Measurements from ENCODE around the gene SLAMF1.
"Not testable (repeated sequence)": the region's sequence is repeated elsewhere in the genome, so short reads cannot be mapped to it uniquely, and the experiment has no call there.

Gene SLAMF1

DNA sequence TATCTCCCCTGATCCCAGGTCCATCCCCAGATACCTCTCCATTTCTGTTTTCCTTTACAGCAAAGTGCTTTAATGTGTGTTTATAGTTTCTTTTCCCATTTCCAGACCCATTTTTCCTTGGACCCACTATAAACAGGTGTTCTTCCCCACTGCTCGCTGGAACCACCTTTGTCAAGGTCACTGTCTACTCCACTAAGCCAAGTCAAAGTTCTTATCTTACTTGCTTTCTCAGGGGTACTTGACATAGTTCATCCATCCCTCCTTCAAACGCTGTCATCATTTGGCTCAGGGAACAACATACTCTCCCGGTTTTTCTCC lies 8.3 kb downstream of the SLAMF1 start:
- DNase-seq, result no peak

DNA sequence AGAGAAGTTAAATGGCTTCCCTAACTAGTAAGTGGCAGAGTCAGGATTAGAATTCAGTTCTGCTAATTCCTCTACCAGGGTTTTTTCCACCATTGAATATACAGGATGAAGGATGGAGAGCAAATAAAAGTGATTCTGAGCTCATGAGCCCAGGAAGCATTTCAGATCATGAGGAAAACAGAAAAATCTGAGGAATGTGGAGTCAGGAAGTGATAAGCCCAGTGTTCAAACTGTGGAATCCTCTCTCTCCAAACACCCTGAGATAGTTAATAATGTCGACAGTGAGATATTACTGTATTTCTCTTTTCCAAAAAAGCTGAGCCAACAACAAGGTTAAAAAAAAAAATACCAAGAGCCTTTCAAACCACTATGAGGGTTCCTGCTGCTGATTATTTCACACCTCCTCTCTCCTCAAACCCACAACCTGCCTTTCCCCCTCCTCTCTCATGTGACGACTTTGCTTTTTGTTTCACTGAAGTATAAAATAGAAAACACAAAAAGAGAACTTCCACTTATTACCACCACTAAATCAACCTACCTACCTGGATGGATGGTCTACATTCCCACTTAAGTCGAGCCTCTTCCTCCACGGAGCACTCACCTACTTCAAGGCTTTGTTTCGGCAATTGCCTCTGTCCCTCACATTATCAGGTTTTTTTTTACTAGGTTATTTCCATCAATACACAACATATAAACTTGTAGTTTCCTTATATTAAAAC lies 8.9 kb downstream of the SLAMF1 start:
- no peak for DNase-seq

DNA sequence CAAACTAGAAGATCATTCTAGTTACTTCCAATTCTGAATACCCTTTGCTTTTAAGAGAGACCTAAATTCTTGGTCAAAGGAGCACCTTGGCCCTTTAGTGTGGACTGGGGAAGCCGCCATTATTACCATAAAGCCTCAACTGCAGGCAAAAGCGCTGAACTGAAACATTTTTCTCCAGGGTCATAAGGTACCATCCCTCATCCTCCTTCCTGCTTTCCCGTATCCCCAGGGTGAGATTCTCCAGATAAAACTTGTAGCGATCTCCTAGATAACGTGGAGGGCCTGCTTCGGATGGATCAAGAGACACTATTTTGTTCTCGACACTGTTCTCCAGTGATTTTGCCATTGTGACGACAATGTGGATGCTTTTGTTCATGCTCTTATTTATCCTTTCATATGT lies 9.8 kb downstream of the SLAMF1 start:
- DNase-seq, result no peak

DNA sequence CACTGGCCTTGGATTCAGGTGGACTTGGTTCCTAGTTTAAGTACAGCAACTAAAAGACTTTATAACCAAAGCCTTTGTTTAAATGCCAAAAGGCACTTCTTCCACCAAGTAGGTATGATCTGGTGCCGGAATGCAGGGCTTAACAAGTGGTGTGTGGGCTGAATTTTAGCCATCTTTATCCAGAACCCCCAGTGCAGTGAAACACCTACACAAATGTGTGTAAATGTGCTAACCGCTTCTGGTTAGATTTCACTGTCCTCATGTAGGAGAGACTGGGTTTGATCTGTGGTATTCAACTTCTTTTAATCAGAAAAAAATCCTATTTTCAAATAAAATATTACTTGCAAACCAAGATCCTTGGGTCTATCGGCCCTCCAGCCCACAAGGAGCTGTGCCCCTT lies 10.3 kb downstream of the SLAMF1 start:
- no peak for DNase-seq

DNA sequence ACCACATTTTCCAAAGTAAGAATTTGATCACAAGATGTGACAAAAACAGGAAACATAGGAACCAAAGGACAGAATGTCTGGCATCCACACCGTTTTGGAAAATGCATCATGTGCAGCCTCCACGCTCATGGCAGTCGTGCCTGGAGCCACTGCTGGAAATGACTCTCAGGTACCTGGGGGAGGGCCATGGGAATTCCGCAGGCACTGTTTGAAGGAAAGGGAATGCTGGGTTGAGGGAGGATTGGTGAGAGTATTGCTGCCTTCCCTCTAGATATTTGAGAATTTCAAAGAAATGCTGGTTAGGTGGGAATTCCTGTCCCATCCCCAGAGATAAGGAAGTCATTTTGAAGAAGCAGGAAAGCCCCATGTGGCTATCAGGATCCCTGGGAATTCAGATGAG lies 10.8 kb downstream of the SLAMF1 start:
- no peak for DNase-seq

DNA sequence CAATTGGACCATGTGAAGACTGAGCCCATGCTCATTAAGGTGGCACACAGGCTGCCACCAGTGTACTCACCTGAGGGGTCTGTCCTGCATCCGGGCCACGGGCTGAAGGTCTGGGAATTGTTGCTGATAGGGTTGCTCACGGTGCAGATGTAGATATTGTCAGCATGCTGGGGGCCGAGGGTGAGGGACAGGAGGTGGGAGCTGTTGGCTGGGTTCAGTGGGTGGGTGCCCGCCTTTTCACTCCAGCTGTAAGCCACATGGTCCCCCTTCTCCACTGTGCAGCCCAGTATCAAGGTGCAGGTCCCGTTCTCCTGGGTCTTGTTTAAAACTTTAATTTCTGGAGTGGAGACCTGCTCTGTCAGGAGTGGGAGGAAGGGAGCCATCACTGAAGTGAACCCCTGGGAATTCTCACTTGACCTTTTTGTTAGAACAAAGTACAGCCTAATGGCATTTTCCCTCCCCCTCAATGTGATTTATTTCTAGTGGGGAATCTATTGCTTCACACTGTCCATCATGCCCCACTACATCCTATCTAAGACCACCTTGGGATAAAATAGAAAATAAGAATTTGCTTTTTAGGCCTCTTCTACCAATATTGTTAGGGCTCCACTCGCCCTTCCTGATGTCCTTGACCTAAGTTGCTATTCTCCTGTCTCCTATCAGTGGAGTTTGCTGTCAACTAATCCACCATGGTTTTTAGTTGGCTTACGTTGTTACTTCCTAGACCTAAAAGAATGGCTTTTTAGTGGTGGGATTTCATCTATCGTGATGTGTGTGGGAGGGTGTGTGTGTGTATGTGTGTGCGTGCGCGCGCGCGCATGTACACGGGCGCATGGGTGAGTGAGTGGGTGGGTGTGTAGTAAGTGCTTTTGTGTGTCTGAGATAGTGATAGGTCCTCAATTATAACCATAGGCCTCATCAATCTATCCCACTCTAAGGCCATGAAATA lies 12.0 kb downstream of the SLAMF1 start:
- DNase-seq, result no peak

DNA sequence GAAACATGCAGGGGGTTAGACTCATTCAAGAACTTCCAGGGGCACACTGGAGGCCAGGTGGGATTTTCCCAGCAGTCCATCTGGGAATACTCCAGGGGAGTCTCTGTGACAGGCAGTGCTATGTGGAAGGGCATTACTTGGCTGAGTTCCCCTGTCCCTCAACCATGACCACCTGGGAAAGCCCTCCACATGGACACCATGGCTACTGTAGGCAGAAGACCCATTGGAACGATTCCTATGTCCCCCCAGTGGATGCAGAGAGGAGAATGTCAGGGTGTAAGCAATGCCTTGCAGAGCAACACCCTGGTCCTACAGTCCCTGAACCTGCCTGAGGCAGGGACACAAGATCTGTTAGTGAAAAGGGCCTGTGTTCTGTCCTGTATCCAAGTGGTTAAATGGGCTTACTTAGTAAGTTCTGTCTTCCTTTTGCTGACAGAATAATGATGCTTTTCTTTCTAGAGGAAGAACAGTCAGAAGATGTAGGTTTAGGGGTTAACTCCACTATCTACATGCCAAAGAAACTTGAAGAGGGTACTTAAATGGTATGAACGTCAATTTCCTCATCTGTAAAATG lies 13.4 kb downstream of the SLAMF1 start:
- DNase-seq, result no peak

DNA sequence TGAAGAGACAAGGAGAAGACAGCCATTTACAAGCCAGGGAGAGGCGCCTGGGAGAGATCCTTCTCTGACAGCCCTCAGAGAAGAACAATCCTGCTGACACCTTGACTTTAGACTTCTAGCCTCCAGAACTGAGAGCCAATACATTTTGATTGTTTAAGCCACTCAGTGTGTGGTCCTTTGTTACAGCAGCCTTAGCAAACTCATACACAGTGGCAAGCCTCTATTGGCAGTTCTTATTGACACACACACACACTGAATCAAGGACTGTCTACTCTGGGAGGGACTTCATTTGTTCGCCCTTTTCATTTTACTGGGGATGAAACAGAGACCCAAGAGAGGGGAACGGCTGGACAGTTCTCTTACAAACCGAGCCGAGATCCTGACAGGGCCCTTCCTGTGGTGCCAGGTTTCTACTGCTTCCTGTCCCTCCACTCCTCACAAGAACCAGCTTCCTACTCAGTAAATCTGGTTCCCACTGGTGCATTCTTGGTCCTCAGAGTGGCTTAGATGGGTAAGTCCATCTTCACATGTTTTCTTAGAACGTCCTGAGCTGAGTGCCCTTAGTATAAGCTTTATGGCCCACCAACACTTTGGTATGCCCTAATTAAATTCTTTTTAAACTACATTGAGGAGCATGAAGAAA lies 14.7 kb downstream of the SLAMF1 start:
- DNase-seq, result no peak

DNA sequence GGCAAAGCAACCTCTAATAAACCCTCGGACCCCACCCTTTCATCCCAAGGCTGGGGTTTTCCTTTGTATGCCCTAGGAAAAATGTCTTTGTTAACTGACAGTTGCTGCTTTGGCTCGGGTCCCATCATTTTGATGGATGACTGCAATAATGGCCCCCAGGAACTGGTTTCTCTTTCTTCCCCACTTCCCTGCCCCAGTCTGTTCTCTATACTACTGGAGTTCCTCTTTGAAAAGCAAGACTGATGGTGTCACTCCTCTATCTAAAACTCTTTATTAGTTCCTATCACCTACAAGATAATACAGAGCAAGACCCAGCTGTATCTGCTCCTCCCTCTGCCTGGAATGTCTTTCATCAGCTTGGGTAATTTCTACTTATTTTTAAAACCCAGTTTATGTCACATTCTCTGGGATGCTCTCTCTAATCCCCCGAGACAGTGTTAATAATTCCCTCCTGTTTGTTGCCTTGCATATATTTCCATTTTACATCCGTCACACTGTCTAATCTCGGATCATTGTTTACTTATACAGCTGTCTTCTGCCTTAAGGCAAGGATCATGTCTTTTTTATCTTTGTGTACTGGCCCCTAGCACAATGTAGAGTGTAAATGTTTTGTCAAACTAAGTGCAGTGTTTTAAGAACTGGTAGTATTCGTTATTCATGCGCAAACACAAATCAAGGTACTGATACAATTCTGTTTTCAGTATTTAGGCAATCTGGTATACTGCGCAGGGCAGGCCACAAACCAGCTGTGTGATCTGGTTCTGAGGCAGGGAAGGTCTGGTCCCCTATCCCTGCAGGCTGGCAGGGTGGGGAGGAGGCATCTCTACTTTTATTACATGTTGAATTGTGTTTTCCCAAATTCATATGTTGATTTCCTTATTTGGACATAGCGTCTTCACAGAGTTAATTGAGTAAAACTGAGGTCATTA lies 16.1 kb downstream of the SLAMF1 start:
- no peak for DNase-seq

DNA sequence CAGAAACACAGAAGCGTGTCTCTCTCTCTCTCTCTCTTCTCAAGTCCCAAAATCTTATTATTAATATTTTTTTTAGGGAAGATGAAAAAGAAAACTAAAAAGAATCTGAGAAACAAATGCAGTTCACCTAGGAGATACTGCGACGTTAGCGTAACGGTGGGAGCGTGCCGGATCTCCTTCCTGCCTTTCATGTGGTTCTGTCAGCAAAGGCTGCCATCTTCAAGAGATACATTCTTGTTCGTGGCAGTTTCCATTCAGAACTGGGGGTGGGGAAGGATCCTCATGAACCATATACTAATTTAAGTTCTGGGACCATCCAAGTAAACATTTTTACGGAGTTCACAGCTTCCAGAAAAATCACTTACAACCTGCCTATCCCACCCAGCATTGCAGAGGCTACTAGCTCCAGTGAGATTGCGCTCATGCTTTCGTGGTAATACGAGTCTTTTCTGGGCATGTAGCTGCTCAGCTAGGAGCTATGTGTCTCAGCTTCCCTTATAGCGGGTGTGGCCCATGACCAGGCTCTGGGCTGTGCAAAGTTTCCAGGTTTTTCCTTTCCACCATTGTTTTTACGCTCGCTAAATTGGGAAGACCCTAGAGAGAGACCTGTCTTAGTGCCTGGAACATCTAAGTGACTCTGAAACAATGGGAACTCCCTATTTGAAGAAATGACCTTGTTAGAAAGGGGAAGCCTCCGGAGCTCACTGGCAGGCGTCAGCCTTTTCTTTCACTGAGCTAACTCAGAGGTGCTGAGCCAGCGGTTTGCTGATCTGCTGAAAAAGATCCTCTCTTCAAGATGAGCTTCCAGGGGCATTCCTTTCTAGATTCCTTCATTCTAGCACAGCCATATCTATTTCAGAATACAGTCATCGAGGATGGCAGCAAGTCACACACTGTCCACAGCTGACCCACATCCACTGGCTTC lies 17.3 kb downstream of the SLAMF1 start:
- no peak for DNase-seq

DNA sequence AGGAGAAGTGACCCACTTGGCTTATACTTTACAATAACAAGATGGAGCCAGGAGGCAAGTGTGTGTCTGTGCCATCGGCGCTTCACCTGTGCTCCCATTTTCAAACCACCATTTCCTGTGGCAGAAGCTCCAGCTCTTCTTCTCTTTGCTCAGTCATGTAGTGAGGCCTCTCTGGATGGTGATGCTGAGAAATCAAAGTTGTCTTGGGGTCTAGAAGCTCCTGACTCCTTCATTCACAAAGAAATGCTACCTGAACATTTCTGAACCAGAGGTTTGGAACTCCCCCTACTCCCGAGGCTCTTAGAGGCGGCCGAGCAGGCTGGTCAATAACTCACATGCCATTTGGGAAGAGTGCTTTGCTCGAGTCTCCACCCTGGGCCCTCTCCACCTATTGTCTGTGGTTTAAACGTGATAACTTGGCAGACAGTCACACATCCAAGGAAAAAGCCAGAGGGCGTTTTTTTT lies 18.0 kb downstream of the SLAMF1 start:
- no peak for DNase-seq

DNA sequence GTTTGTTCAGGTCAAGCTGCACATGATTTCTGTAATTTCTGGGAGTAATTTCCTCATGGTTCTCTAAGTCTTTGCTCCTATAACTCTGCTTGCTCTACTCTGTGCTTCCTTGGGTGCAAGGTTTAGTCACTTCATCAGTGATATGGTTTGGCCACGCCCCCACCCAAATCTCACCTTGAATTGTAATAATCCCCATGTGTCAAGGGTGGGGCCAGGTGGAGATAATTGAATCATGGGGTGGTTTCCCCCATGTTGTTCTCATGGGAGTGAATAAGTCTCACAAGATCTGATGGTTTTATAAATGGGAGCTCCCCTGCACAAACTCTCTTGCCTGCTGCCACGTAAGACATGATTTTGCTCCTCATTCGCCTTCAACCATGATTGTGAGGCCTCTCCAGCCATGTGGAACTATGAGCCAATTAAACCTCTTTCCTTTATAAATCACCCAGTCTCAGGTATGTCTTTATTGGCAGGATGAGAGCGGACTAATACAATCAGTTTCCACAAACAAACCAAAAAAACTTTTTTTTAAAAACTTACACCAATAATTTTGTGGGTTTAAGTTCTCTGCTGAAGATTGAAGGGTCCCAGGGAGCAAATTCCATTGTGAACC lies 19.1 kb downstream of the SLAMF1 start:
- DNase-seq, result not testable (repeated sequence)

DNA sequence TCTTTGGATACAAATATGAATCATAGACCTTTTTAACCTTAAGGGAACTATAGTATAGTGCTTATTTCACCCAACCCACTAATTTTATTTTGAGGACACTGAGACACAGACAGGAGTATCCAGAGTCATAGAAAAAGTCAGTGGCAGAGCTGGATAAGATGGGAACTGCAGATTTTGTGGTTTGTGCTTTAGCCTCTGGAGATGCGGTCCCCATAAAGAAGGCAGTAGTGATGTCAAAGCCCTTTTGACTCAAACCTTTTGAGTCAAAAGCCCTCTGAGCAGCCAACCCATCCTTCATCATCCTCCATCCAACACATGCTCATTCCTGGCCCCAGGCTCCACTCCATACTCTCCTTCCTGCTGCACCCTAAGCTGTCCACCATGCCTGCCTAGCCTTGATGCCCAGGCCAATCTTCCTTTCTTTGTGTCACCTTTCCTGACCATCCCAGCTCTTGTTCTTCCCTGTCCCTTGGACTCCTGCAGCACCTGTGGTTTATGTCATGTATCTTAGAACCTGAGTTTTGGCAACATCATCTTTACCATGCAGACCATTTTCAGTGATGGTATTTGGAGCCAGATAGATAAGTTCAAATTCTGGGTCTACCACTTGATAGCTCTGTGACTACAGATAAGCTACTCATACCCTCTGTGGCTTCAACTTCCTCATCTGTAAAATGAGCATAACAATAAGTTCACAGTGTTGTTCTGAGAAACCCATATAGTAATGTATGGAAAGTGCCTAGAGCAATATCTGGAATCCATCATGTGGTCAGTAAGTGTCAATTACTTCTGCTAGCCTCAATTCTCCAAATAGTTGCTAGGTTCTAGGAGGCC lies 20.1 kb downstream of the SLAMF1 start:
- DNase-seq, result no peak

DNA sequence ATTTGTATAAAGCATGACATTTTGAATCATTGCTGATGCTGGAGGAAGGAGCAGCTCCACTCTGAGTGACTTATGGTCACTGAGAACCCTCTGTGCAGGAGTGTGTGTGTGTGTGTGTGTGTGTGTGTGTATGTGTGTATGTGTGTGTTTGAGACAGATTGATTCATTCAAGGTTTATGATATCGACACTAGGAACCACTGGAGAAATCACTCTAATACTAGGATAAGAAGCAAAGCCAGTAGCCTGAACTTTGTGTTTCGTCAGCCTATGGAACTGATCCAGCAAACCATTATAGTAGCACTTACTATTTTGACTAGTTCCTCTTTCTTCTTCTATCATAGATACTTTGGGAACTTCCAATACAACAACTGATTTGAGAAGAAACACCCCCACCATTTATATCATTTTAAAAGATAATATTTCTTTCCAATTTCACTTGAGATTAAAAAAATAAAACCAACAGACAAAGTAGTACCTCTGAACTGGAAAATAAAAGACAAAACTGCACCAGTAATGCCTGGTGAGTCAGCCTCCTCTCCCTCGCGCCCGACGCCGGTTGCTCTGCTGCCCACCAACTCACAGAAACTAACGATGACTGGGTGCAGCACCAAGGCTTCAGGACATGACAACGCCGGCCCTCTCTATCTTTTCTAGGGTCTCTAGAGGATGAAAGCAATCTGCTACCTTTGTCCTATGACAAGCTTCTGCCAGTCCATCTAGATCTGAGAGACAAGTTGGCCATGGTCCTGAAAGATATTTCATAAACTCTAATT lies 20.9 kb downstream of the SLAMF1 start:
- DNase-seq, result no peak

DNA sequence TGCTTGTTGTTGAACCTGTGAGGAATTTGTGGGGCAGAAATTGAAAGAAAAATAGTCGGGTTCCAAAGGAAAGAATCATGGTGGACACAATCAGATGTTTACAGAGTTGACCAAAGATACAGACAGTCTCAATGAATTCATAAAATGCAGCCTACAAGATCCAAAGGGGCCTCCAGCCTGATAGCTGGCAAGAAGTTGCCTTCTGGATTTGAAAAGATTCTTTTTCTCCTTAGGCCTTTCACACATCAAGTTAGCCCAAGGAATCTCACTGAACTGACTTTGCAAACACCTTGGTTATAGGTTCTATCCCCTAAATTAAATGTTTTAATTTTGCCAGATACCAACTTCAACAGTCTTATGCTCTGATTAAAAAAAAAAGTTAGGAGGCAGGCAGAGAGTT lies 21.5 kb downstream of the SLAMF1 start:
- DNase-seq, result no peak

DNA sequence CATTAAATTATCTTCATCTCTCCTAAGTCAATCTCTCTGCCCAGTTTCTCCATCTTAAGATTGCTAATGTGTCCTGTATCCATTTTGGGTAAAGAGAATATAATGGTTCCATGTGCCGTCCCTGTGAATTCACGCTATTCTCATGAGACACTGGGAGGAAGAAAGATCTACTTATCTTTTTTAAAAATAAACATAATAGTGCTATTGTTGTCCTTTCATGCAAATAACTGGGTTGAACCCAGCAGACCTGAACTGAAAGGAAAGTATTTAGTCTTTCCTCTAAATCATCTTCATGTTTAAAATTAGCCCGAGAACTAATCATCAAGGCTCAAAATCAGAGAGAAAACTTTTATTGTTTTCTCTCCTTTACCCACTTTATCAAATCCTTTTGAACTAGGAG lies 22.4 kb downstream of the SLAMF1 start:
- no peak for DNase-seq

DNA sequence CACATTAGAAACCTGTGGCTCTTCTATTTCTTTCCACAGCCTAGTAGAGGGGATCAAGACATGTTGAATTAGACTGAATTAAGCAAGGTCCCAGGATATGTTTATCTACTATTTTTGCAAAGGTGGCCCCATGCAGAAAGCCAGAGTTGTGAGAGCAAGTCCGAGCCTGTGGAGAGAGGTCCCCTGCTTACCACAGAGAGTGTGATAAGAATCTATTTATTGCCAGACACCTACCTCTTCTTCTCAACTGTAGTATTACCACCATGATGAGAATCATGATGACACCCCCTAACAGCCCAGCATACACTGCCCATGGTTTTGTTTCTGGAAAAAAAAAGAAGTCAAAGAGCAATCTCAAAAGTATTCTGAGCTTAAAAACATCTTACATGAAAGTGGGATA lies 23.0 kb downstream of the SLAMF1 start:
- DNase-seq, result no peak

DNA sequence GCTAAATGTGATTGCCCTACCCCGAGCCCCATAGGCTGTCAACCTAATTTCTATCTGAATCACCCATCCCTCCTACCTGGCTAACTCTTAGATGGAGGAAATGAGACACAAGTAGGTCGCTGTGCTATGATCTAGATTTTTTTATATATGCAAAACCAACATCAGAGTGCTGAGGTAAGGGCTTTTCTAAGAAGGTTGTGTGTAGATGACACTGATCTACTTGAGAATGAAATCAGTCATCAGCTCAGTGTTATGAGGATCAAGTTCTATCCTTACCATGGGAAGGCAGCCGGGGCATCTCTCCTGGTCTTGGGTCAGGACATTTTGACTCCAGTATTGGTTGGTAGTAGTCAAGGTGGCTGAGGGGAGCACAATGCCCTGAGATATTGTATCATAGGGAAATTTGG lies 23.6 kb downstream of the SLAMF1 start:
- DNase-seq, result no peak
